Activated T-cell treated with anti-CD3 and anti-CD28 coated beads for 48 hours (primary cell): ENCODE data around the gene TOMM20L.
"Not testable (repeated sequence)": the region's sequence is repeated elsewhere in the genome, so short reads cannot be mapped to it uniquely, and the experiment has no call there.

Experiments
- DNase-seq: peaks from one replicate; pipeline ENCODE4 v3.0.0-alpha.2; 2020; ENCODE audit warnings: low read depth

The TOMM20L gene

DNA sequence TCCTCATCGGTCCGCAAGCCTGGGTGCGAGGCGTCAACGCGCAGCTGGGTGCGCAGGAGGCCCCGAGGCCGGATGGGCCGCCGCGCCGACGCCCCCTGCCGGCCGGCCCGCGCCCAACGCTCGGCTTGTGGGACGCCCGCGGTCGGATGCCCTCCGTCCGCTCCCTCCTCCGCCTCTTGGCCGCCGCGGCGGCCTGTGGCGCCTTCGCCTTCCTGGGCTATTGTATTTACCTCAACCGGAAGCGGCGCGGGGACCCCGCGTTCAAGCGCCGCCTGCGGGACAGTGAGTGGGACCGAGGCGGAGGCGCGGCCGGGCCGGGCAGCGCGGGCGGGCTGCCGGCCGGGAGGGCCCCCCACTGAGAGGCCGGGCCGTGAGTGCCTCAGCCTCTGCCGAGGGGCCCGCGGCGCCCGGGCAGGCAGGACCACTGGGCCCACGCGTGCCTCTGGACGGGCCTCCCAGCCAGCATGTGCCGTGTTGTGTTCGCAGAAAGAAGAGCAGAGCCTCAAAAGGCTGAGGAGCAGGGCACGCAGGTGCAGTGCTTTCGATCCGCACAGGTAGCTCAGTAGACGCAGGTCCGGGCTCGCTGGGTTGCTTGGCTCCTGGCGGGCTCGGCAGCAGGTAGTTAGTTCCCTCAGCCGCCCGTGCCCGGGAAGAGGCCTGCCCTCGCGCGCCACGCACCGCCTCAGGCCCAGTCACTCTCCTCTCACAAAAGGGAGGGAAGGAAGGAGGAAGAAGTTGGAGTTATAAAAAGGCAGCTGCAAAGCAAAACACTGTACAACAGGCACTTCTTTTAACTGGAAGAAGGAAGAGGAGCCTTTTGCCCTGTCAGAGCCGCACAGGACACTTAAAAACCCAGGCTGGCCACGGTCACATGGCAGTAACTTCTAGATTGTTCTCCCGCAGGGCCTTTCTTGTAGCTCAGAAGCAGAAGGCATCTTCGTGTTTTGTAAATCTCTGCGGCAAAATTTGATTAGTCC, at the start of gene TOMM20L:
Gene TOMM20L (plus strand): TSS at position 119 of the 977 bp plus-strand sequence. CDS start 28 bp downstream, at position 147.
- DNase-seq: peak; percentile 78

DNA sequence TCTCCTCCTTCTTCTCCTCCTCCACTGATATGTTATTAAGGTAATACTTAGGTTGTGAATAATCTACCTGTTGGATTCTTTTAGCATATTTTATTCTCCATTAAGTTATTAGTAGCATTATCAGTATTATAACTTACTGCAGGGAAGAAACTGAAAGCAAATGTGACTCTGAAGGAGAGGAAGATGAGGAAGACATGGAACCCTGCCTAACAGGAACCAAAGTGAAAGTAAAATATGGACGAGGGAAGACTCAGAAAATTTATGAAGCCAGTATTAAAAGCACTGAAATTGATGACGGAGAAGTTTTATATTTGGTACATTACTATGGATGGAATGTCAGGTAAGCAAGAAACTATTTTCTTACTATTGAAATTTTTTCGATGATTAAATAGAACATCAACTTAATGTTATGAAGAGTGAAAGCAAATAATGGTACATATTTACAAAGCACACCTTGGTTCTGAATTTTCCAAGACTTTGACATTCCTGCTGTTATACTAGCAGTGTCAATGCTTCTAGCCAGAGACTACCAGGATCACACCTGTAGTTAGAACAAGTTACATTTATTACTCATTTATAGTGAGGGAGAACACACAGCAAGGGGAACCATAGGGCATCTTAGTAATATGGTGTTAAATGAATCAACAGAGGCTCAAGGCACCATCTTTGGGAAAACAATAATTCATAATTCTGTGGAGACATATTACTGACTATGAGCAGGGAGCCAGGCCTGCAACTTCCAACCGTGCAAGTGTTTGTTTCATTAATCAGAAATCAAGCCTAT, 42.0 kb upstream of the TOMM20L start:
- no peak for DNase-seq

DNA sequence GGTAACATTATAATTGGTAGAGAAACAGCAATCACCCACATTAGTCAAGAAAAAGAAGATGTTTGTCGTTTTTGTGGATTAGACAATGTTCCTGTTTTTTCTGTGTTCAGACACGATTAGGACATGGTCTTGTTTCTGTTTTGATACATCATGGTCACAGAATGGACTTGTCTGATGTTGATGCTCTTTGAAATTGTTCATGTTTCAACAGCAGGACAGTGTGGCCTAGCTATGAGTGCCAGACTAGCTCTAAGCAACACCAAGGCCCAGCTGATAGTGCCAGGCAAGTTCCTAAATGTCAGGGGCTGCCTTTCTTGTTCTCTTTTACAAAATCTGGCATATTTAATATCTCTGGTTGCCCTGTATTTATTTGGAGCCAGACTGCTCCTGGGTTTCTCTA, 40.9 kb upstream of the TOMM20L start:
- DNase-seq: no peak

DNA sequence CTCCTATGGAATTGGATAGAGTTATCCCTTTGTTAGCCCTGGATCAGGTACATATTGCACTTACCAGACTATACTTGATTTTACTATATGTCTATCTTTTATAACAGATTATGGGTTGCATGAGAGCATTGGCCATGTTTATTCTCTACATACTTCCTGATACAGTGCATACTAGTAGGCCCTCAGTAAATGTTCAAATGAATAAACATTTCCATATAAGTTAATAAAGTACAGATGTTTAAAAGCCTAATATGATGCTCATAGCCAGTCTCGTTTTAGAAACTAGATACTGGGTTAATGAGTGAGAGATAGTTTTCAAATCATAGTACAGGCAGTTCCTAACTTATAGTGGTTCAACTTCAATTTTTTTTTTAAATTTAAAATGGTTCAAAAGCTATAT, 39.5 kb upstream of the TOMM20L start:
- DNase-seq: no peak

DNA sequence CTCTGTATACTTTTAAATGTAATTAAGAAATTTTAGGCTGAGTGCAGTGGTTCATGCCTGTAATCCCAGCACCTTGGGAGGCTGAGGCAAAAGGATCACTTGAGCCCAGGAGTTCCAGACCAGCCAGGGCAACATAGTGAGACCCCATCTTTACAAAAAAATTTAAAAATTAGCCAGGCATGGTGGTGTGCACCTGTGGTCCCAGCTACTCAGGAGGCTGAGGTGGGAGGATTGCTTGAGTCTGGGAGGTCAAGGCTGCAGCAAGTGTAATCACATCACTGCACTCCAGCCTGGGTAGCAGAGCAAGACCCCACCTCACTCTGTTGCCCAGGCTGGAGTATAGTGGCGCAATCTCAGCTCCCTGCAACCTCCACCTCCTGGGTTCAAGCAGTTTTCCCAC, 33.5 kb upstream of the TOMM20L start:
- not testable (repeated sequence) for DNase-seq

DNA sequence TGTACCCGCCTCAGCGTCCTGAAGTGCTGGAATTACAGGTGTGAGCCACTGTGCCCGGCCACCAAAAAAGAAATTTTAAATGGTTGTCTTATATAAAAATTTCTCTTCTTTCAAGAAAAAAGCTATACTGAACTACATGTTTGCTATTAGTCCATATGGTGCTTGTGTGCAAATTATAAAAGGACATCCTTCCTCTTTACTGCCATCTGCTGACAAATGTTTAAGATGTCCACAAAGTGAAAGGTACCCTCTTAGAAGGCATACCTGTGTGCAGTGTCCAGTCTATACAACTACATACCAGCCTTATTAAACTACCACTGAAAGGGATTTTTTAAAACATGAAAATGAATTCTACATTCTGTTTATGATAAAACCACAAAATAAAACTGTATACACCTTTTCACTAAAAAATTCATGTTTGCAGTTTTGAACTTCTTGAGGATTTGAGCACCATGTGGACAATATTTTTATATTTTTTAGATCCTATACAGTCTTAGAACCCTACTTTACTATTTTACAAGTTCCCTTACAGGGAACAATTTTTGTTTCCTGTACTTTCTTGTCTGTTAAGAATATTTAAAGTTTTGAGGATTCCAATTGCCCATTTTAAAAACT, 32.8 kb upstream of the TOMM20L start:
- DNase-seq: no peak

DNA sequence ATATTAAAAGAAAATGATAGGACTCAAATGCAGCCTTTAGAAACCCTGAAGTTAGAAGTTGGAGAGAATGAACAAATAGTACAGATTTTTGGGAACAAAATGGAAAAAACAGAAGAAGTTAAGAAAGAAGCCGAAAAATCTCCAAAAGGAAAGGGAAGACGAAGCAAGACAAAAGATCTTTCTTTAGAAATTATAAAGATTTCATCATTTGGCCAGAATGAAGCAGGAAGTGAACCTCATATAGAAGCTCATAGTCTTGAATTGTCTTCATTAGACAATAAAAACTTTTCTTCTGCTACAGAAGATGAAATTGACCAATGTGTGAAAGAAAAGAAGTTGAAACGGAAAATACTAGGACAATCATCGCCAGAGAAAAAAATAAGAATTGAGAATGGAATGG, 31.4 kb upstream of the TOMM20L start:
- no peak for DNase-seq

DNA sequence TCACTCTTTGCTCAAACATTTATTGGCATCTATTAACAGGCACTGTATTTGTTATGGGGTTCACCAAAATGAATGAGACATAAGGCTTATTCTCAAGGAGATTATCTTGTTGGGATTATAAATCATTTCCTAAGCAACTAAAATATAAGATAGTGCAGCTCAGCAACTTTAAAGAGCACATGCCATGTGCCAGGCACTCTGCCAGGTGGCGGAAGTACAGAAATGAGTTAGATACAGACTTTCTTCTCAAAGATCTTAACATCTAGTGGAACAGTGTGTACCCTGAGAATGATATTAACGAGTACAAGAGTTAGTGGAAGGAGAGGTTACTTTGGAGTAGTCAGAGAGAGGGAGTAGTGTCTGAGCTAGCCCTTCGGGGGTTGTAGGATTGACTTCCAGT, 28.4 kb upstream of the TOMM20L start:
- no peak for DNase-seq

DNA sequence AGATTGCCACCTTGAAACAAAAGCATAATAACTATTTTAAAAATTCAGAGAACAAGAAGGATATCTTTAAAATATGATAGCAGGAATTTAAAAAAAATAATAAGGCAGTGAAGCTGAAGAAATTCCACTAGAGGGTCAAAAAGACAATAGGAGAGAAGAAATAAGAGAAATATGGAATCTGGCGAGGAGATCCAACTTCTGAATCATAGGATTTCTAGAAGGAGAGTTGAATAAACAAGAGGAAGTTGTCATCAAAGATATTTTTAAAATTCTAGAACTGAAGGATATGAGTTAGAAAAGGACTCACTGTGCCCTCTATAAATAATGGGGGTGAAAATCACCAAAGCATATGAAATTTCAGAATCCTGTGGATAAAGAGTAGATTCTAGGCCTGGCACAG, 26.8 kb upstream of the TOMM20L start:
- DNase-seq: no peak

DNA sequence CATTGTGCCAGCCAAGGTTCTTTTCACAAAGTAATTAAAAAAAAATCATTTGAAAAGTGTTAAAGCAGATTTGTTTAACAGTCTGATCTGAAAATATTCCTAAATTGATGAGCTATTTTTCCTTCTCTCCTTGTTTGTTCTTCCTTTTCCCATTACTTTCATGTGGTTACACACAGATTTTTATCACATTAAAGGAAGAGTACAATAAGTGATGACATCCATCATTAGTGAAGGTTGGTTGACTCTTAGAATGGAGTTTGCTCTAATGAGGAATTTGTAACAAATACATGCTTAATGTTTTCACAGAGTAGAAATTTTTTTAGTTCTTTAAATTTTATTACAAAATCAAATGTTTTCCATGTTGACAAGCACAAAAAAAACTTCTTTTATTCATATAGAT, 18.9 kb upstream of the TOMM20L start:
- DNase-seq: no peak

DNA sequence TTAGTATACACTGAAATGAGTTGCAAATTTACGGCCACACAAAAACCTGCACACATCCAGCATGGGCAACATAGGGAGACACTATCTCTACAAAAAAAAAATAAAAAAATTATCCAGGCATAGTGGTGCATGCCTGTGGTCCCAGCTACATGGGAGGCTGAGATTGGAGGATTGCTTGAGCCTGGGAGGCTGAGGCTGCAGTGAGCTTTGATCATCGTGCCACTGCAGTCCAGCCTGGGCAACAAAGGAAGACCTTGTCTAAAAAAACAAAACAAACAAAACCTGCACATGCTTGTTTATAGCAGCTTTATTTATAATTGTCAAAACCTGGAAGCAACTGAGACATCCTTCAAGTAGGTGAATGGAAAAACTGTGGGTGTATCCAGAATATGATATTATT, 4.9 kb upstream of the TOMM20L start:
- DNase-seq: no peak

DNA sequence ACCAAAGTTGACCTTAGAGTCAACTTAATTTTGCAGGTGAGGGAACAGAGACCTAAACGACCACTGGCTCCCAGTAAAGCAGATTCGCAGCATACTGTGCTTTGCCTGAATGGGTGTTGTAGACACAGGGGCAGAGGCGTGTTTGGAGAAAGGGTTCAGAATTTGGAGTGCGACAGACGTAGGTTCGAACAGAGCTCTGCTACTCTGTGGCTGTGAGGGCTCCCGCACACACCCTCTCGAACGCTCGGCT, 243 bp upstream of the TOMM20L start:
- DNase-seq: no peak

DNA sequence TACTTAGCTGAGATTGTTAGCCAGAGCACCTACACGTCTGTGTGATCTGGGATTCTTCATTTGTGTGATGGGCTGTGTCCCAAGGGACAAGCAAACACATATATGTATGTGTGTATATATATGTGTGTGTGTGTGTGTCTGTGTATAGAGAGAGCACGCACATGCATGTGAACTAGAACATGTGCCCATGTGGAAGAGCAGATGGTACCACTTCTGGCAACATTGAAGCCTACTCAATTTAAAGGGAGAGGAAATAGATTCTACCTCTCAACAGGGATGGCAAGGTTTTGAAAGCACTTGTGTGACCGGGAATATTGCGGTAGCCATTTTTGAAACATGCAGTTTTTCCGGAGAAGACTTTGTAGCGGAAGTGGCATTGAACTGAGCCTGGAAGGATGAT, 1.4 kb downstream of the TOMM20L start:
- DNase-seq: no peak

DNA sequence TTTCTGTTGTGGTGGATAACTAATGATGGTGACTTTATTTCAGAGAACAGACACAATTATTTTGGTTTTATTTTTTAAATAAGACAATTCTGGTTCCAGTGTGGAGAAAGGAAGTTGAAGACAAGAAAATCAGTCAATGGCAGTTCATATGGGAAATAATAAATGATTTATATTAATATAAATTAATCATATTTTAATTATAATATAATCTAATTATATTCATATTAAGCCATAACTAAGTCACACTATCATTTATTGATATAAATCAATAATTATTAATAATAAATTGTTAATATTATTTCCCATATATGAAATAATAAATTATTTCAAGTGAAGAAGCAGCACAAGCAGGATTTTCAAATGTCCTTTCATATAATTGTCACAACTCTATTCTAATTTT, 2.8 kb downstream of the TOMM20L start:
- no peak for DNase-seq

DNA sequence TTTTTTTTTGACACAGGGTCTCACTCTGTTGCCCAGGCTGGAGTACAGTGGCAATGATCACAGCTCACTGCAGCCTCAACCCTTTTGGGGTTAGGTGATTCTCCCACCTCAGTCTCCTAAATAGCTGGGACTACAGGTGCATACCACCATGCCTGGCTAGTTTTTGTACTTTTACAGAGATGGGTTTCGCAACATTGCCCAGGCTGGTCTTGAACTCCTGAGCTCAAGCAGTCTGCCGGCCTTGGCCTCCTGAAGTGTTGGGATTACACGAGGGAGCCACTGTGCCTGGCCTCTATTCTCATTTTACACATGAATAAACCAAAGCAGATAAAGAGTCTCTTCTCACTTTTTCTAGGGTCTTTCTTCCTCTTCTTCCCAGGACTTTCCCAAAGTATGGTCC, 3.2 kb downstream of the TOMM20L start:
- no peak for DNase-seq

DNA sequence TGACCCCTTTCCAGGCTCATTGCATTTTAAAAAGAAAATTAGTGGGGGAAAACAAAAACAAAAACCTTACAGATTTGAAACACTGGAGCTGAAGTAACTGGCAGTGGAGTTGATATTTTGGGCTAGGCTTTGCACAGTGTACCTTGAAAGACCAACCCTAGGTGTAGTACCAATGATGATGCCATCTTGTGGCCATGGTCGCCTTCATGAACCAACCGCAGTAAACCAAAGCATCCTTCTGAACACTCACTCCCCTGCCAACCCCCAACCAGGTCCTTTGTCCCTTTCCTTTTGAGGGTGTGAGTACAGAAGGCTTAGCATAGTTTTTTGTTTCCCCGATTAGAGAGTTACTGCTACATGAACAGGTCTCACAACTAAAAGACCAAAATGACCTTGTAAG, 5.9 kb downstream of the TOMM20L start:
- no peak for DNase-seq

DNA sequence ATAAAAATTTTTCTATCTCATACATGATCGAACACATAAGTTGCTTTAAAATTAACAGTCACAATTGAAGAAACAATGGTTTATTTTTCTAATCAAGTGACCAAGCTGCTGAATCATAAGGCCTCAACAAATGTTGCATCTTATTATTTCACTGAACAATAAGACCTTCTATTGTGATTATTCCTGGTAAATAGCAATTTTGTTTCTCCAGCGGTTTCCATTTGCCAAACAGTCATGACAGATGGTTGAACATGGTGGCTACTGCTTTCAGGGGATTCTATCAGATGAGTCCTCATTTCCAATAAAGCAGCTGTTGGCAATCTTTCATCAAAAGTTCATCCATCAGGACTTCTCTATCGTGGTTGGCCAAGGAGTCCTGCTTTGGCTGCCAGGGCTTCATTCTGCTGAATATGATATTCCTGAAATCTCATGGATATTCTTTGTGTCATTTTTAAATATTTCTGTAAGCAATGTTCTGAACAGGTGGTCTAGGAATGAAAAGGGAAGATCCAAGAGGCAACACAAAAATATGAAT, 13.0 kb downstream of the TOMM20L start:
- no peak for DNase-seq

DNA sequence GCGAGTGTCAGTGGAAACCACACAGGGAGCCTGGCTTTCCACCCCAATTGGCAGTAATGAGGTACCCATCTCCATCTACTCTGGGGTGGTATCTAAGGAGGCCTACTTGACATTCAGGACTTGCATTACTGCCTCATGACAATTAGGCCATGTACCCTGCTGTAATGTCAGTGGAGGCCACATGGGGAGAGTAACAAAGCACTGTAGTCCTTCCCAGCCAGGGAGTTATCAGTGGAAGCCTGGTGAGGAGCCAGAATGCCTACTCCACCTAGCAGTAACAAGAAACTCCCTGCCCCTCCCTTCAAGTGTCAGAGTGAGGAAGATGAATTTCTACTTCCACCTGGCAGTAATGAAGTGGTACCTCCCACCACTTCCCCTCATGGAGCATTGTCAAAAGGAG, 19.1 kb downstream of the TOMM20L start:
- no peak for DNase-seq

DNA sequence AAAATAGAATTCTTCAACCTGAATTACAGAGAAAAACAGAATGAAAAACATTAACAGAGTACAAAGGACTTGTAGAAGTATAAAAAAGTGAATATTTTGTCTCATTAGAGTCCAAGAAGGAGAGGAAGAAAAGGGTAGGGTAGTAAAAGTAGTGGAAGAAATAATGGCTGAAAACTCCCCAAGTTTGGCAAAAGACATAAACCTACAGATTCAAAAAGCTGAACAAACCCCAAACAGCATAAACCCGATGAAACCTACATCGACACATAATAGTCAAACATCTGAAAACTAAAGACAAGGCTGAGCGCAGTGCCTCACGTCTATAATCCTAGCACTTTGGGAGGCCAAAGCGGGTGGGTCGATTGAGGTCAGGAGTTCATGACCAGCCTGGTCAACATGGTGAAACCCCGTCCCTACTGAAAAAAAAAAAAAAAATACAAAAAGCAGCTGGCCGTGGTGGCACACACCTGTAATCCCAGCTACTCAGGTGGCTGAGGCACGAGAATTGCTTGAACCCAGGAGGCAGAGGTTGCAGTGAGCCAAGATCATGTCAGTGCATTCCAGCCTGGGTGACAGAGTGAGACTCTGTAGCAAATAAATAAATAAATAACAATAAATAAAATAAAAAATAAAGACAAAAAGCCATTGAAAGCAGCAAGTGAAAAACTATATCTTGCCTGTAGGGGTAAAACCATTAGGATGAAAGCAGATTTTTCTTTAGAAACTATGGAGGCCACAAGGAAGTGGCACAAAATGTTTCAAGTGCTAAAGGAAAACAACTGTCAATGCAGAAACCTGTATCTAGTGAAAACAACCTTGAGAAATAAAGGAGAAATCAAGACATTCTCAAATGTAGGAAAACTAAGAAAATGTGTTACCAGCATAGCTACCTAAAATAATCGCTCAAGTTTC, 20.2 kb downstream of the TOMM20L start:
- no peak for DNase-seq

DNA sequence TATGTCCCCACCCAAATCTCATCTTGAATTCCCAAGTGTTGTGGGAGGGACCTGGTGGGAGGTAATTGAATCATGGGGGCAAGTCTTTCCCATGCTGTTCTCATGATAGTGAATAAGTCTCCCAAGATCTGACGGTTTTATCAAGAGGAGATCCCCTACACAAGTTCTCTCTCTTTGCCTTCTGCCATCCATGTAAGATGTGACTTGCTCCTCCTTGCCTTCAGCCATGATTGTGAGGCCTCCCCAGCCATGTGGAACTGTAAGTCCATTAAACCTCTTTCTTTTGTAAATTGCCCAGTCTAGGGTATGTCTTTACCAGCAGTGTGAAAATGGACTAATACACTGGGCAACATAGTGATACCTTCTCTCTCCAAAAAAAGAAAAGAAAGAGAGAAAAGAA, 21.2 kb downstream of the TOMM20L start:
- not testable (repeated sequence) for DNase-seq

DNA sequence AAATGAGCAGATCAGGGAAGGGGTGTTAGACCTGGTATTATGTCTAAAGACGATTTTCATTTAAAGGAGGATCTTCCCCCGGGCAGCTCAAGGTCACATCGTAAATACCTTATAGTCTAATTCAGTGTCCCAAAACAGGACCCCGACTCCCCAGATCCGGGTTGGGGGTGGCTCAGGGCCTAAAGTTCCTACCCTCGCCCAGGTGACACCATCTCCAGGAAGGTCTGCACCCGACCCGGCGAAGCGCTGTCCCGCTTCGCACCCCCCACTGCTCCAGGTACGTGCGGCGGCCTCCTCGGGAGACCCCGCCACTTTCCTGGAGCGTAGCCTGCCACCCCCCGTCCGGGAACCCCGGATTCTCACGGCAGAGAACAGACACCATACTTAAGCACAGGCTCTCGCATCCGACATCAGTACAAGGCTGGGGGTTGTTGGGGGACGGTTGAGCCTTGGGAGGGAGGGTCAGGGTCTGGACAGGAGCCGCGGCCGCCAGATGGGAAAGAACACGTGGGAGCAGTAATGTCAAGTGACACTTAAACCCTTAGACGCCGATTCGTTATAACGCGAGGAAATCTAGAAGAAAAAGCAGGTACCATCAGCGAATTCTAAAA, 31.0 kb downstream of the TOMM20L start:
- DNase-seq: peak; percentile 25
